AML-193 (cell line): ENCODE results near the gene SPATA2.
"Not testable (repeated sequence)": the region's sequence is repeated elsewhere in the genome, so short reads cannot be mapped to it uniquely, and the experiment has no call there.

Experiments
- DNase-seq, 2 experiments: peaks; one replicate each; lab custom pipeline; 2025; lab: John Stamatoyannopoulos, UW

Gene SPATA2

DNA sequence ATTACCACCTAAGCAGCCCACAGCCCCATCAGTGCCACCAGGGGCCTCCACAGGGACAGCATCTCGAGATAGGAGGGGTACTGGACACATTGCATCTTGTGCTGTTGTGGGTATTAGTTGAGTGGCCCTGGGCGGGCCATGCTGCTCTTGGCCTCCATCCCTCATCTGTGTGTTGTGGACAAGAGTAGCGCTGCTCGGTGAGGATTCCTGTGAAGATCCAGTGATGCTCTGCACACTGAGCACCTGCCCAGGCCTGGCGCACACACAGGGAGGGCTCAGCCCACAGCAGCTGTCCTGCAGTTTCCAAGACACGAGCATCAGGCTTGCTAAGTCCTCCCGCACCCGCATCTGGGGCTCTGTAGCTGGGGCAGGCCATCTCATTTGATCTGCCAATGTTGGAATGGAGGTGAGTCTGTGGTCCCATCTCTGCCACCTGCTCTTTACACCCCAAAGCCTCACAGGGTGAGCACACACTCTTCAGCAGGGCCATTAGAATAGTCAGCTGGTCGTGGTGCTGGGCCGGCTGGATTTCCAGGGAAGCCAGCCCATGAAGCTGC lies 32.0 kb downstream of the SPATA2 start:
- no peak for DNase-seq

DNA sequence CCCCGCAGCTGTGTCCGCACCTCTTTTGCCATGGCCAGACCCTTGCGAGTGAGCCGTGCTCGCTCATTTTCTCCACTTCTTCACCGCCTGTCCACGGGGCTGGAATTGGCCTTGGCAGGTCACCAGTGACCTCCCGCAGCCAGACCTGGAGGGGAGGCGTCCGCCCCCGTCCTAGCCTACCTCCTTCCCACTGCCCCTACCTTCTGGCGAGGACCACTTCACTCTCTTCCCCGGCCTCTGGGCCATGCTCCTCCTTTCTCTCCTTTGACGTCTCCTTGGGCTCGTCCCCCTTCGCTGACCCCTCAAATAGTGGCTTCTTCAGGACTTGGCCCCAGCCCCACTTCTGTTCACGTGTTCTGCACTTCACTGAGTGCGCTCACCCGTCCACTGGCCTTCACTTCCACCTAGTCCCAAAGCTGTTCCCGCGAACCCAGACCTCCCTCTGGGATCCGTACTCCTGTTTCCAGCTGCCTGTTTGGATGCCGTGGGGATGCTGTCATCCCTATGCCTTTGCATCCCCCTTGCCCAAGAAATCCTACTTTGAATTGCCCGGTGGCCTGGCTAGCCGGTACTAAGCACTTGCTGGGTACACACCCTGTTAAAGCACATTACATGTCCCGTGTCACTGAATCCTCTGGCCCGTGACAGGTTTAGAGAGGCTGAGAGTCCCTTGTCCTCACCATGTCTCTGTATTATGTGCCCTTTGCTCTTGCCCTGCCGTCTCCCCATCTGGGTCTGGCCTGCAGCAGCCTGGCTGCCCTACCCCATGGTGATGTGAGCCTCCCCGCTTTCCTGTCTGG lies 33.0 kb downstream of the SPATA2 start:
- no peak for DNase-seq

DNA sequence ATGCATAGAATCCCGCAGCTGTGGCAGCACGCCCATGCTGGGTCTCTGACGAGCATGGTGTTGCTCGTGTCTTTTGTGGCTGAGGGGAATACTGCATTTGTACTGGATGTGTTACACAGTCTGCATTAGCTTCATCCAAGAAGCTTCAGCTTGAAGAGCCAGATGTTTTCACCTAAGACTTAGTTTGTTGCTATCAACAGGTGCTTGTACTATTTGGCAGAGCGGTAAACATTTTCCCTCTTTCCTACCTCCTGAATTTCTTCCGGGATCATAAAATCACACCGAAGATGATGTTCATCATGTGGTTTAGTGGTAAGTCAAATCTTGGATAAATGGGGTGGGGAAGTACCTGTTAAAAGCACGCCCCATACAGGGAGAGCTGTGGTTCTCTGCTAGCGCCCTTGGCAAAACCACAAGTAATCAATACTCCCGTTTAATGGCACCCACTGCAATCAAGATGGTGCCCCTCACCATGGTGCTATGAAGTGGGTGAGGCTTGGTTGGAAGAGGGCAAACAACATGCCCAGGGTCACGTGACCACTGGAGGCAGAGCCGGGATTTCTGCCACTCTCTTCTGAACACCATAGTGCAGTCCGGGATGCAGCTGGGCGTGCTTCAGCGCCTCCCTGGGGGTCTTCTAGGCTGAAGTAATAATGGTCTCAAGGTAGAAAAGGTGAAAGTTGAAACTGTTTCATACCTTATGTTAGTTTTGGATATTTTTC lies 34.4 kb downstream of the SPATA2 start:
- DNase-seq = no peak

DNA sequence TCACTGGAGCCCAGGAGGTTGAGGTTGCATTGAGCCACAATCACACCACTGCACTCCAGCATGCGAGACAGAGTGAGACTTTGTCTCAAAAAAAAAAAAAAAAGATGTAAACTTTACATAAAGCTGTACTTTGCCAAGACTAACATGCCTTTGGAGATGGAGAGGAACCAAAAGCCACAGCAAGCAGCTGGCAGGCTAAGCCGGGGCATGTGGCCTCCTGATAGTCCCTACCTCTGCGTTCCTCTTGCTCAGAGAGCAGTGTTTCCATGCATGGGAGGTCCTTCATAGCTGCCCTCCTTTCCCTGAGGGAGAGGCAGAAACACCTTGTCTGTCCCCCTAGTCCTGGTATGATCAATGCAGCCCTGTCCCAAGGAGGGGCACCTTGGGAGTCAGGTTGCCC lies 35.2 kb downstream of the SPATA2 start:
- no peak for DNase-seq

DNA sequence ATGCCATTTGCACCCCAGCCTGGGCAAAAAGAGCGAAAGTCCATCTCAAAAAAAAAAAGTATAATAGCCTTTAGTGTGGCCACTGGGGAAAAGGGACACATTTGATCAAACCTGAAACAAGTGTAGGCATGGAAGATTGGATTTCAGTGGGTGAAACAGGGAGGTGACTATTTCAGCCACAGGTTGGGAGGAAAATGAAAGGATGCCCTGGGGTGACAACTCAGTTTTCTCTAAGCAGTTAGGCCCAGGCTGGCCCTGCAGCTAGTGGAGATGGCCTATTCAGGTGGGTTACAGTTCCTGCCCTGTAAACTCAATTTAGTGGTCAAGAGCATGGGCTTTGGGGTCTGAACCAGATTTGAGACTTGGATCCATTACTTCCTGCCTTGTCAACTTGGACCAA lies 36.4 kb downstream of the SPATA2 start:
- DNase-seq = no peak

DNA sequence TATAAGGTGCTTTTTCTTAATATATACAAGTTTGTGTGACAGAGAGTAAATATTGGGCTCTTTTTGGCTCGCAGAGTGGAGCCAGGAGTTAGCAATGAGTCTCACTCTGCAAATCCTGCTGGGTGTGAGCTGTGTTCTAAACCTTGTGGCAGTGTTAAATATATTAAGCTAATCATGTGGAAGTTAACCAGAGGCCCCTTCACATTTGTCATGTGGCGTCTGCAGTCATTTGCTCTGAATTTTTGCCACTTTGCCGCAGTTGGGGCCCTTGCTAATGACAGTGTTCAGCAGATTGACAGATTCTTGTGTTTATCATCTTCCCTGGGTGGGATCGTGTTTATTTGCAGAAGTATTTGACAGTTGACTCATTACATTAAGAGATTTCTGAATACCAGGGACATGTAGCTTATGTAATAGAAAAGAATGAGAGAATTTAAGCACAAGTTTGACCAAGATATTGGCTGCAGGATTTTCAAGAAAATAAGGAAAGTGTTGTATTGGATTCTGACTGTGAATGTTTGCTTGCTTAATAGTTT lies 37.9 kb downstream of the SPATA2 start:
- no peak for DNase-seq

DNA sequence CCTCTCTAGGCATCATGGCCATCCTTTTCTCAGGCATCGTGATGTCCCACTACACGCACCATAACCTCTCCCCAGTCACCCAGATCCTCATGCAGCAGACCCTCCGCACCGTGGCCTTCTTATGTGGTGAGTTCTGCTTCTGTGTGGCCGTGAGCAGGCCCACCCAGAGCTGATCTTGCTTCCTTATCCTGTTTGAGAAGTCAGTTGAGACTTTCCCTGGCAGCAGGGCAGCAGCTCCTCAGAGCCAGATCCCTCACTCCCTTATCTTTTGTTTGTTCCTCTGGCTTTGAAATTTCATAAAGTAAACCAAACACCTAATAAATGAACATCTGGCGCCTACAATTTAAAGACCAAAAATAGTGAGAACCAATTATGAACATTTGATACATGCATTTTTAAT lies 40.6 kb downstream of the SPATA2 start:
- no peak for DNase-seq

DNA sequence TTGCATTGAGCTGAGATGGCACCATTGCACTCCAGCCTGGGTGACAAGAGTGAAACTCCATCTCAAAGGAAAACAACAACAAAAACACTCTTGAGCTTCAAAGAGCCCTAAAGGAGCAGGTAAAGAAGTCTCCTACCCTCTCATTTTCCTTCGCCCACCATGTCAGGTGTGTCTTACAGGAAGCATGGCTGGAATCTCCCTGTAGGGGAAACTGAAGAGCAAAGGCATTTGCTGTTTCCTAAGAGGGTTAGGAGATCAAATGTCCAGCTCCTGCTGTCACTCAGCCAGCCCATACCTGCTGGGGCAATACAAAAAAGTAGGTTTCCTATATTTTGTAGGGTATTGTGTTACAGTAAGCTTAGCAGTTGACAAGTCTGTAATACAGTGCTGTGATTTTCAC lies 43.3 kb downstream of the SPATA2 start:
- no peak for DNase-seq

DNA sequence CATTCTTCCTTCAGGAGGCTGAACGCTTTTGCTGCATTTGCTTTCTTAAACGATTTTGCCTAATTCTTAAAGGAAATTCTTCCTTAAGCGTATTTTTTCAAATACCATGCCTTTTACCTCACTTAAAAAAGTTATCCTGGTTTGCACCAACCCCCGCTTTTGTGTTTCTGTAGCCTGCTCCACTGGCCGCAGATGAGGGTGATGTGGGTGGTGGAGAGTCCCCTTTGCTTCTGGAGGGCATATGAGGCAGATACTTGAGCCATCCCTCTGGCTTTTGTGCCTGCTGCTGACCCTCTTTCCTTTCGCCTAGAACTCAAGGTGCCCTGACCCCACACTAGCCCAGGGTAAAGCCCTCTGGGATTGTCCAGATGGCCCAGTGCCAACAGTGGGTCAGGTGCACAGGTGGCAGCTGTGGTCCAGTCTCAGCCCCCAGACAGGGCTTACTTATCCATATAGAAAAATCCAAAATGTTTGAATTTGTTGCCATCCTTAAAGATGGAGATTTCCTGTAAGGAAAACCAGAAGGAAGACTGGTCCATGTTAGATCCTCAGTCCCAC lies 43.9 kb downstream of the SPATA2 start:
- DNase-seq = no peak

DNA sequence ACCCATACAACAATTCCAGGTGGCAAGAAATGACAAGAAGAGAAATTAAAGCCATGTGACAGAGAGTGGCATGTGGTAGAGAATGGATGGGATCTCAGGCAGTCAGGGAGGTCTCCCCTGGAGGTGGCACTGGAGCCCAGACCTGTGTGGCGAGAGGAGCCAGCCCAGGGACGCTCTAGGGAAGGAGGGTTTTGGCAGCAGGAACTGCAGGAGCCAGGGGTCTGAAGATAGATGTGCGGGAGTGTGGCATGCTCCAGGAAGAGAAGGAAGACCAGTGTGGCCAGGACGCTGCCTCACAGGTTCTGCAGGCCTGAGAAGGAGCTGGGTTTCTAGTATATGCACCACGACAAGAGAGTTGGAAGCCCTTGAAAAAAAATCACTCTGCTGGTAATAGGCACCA lies 45.1 kb downstream of the SPATA2 start:
- no peak for DNase-seq

DNA sequence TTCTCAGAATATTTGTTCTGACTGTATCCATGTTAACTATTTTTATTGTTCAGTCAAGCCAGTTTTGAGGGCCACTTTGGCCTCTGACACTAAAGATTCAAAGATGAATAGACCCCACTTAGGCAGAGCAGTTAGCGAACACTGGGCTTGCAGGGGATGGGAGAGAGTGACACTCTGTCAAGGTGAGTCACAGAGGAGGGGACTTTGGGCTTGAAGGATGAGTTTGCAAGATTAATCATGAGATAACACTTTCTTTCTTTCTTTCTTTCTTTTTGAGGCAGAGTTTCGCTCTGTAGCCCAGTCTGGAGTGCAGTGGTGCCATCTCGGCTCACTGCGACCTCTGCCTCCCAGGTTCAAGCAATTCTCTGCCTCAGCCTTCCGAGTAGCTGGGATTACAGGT lies 46.4 kb downstream of the SPATA2 start:
- no peak for DNase-seq

DNA sequence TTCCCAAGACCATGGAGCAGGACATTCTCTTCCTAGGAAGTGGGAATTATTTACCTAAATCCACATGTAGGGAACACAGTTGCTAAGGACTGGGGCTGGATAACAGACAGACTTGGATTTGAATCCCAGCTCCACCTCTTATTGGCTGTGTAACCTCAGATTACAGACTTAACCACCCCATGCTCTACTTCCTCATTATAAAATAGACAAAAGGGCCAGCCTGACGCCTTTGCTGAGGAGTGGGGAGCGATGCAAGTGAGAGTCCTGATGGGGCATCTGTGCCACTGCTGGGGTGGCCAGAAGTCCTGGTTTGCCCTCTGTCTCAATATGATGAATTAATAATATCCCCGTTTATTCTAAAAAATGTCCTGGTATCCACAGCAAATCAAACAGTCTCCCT lies 46.8 kb downstream of the SPATA2 start:
- peak in 1 of 2 experiments; percentile 3 for DNase-seq

DNA sequence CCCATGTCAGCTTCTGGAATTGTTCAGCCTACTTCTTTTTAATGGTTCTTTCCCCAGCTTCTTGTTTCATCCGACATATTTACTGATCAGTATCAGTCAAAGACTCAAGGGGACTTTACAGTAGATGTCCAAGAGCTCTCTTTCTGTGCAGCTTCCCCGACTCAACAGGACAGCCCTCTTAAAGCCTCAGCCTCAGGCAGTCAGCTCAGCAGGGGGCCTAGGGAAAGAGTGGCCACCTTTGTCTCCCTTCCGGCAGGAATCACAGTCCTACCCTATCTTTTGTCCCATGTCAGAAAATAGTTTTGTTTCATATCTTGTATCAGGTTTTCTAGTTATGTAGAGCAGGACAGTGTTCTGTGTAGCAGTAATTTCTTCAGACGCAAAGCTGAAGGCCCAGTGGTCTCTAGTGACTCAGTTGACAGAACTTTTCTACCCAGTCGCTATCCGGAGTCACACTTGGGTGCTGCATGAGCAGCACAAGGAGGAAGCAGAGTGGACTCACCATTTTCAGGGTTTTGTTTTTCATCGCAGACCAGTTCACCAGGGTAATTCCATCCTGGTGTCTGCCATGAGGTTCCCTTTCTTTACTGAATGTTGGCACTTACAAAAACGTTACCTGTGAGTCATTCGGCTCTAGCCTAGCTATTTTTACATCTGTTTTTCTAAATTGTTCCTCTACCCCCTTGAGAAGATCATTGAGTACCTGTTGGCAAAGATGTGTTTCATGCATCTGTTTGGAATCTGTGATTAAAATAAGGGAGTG lies 47.7 kb downstream of the SPATA2 start:
- no peak for DNase-seq

DNA sequence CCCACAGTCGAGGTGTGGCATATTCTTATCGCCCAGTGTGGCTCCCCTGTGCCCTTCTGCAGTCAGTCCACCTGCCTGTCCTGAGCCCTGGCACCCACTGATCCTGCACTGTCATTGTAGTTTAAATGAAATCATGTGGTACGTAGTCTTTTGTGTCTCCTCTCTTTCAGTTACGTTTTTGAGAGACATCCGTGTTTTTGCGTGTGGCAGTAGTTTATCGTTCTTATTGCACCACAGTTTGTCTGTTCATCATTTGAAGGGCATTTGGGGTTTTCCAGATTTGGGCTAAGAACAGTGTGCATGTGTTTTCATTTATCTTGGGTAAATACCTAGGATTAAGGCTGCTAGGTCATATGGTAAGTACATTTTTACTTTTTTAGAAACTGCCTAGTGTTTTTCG lies 49.3 kb downstream of the SPATA2 start:
- DNase-seq = no peak

DNA sequence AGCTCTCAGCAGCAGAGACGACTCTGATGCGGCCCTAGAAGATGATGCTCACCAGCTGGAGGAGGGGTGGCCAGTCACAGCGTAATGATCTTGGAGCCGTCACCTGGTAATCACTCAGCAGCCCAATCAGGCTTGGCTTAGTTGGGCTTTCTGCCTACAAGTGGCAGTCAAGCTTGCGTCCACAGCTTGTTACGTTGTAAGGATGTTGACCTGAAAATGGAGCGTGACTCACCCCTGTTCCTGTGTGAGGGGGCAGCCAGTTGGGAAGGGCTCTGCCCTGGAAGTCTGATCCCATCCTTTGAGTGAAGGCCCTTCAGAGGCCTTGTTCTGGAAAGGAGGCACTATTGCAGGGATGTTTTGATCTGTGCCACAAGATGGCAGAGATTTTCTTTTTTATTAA lies 49.8 kb downstream of the SPATA2 start:
- DNase-seq = no peak

DNA sequence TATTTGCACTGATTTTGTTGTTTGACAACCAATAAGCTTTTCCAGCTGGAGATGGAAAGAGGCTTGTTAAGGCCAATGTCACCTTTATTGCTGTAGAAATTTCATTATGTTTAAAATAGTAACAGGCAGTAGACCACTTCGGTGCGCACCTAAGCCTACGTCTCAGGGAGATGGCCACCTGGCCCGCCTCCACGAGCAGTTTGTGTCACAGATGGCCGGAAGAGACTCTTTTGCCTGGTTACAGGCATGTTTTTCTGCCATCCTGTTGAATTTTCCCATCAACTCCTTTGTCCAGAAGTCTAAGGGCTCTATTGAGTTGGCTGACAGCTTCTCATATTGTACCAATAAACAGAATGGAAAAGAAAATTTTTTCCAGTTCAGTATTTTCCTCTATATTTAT lies 51.7 kb downstream of the SPATA2 start:
- no peak for DNase-seq

DNA sequence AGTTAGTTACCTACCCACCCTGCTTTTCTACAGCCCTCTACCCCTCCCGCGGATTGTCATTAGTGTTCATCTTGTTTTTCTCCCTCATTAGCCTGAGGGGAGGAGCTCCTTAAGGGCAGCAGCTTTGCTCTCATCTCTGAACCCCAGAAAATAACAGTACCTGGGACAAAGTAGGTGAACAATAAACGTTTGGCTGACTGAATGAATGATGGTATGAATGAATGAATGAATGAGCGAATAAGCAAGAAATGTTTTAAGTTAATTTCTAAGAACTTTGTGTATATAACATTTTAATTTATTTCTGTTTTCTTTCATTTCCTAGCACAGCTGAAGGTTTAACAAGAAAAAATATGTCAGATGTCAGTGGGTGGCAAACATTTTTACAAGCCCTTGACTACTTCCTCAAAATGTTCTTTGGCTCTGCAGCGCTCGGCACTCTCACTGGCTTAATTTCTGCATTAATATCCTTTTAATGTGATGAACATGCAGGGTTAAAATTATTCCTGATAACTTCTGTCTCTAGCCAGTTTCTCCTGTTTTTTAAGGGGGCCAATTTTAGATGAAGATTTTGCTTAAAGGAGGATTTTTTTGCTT lies 52.6 kb downstream of the SPATA2 start:
- DNase-seq = no peak

DNA sequence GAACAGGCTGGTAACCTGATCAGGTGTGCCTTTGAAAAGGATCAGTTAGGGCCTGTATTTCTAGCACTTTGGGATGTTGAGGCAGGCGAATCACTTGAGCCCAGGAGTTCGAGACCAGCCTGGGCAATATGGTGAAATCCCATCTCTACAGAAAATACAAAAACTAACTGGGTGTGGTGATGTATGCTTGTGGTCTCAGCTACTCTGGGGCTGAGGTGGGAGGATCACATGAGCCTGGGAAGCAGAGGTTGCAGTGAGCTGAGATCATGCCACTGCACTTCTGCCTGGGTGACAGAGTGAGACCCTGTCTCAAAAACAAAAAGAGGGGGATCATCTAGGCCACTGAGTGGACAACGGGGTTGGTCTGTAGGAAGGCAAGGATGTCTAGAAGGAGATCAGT lies 54.1 kb downstream of the SPATA2 start:
- not testable (repeated sequence) for DNase-seq

DNA sequence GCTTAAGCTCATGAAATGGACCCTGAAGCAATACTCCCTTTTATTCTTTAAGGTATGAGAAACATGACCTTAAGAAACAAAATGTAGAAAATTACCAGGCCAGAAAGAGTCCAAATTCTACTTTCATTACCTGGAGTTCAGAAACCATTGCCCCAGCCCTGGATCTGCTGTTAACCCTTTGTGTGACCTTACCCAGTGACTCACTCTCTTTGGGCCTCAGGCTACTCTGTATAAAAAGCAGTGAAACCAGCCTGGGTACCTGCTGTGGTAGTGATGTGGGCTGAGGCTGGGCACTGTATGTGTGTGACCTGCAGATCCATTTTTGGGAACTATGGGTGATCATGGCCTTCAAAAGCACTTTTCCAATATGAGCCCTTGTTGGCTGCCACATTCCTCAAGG lies 55.5 kb downstream of the SPATA2 start:
- DNase-seq = no peak

DNA sequence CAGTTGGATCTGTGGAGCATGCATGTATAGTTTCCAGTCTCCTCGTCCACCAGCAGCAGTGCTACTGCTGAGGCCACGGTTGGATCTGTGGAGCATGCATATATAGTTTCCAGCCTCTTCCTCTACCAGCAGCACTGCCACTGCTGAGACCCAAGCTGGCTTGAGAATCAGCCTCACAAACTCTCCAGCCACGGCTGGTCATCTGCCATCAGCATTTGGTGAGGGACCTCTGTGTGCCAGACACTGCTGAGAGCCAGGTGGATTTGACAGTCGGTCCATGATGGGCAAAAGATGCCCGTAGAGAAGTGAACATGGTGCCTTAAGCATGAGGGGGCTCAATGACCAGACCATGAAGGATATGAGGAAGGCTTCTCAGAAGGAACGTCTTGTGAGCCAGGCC lies 56.3 kb downstream of the SPATA2 start:
- DNase-seq = no peak

DNA sequence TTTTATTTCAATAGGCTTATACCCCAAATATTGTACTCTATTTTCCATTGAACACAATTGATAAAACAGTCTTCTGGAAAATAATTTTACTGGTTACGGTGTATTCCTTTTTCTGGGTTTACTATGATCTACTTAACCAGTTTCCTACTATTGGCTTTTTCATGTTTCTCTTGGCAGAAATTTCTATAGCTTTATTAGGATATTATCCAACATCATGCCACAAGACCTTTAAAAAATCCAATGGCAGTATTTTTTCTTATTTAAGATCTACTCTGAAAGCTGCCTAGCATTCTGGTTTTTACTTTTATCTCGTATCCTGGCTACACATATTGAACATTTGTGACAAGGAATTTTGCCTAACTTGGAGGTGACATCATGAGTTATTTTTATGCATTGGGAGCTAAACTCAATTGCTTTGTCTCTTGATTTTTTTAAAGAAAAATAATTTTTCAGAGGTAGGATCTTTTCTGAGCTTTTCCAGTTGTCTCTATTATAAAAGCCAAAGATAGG lies 57.2 kb downstream of the SPATA2 start:
- DNase-seq = no peak
